CD4-positive, alpha-beta T cell treated with Interleukin-6 at 100 ng/mL for 8 hours (primary cell): ENCODE results near the gene BAK1.
A peak's percentile ranks its signal among the peaks of the same experiment; 100 is the strongest.

Source experiments
- DNase-seq: peaks from one replicate; pipeline ENCODE4 v3.0.0-alpha.2; 2020; ENCODE audit warnings: mixed read lengths, low spot score

BAK1 gene

DNA sequence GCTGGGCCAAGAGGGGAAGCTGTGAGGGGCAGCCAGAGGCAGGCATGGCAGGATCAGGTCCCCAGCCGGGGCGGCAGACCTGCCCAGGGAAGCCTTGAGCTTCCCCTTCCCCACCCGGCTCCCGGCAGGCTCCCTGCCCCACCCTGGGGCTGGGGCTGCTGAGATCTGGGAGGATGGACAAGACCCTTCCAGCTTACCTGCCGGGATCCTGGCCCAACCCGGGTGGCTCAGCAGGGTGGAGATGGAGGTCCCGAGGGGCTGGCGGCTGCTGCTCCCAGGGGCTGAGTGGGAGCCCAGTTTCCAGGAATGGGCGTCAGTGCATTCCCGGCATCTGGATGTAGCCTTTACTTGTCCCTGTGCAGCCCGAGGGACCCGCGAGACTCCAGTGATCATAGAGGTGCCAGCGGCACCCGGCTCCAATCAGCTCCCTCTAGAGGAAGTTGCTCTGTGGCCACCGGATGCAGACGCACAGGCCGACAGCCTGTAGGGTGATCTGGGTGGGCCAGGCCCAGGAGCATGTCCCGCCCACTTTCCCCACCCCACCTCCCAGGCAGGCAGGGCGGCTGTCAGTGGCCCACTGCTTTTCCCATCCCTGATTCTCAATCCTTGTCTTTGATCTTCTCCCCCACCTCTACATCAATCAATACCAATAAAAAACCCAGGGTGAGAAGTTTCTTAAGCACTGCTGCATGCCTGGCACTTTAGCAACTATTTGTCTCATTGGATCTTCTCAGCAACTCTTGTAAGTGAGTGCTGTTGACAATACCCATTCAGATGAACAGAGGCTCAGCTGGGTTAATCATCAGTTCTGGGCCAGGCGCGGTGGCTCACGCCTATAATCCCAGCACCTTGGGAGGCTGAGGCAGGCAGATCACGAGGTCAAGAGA is at the start of gene BAK1:
Gene BAK1, minus strand, starts transcription at position 449 of the 887 bp plus-strand sequence. CDS start 2,672 bp downstream, outside the sequence.
- peak; percentile 84 for DNase-seq

DNA sequence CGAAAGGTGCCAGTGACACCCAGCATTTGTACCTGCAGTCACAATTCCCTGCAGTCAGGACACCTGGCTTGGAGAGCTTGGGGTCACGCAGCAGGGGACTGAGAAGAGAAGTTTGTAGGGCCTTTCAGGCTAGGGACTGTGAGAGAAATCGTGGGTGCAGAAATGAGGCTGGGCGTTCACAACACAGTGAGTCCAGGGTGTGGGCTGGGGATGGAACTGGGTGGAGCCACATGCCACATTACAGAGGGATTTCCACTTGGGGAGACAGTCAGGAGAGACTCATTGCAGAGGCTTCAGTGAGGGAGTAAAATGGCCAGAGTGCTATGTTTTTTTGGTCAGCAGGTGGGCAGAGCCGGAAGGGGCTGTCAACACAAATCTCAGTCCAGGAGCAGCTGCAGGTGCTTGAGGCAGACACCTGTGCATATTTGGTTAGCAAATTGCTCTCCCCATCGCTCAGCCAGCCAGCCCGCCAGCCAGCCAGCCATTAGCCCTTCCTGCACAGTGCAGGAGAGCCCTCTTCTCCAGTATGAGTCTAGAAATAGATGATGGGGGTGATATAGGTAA is 48.4 kb upstream of the BAK1 start:
- no peak for DNase-seq

DNA sequence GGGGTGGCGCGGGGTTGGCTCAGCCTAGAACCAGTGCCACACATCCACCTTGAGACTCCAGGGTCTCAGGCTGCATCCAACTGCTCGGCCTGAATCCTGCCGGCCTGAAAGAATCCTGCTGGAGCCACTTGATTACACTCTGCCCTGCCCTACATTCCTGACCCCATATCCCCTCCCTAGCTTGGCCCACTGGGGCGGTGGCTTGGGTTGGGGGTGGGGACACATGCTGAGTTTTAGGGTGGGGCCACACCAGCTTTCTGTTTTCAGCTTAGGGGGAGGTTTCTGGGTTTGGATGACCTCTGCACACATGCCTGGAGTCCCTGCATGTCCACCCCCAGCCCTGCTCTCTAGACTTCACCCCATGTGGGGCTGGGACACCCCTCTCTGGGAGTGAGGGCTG is 47.8 kb upstream of the BAK1 start:
- DNase-seq: no peak

DNA sequence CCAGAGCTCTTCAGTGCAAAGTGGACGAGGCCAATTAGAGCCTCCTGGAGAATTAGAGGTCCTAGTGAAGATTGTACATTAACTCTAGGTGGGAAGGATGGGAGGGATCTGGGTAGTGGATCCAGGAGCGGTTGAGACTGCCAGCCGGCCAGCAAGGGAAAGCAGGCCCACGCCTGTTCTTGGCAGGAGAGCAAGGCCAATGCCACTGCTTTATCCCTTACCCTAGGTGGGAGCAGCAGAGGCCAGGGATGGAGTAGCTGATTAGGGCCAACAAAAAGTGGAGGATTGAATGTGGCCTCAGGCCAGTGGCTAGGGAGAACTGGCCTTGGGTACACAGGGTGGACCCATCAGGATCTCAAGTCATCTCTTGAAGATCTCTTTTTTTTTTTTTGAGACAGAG is 44.8 kb upstream of the BAK1 start:
- DNase-seq: no peak

DNA sequence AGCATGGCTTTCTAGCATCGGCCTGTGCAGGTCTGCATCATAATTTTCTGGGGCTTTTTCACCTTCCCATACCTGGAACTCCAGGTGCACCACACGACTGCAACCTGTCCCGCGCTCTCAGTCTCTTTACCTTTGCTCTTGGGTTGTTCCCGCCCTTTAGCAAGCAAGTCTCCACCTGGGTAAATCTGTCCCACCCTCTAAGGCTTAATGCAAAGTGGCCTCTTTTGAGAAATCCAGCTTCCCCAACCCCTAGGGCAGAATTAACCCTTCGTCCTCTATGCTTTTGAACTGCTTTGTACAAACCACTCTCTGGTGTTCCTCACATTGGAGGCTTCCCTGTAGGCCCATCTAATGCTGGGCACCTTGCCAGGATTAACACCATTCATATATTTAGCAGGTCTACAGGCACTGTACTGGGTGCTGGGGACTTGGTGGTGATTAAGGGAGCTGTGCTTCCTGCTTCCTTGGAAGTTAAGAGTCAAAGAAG is 43.9 kb upstream of the BAK1 start:
- DNase-seq: no peak

DNA sequence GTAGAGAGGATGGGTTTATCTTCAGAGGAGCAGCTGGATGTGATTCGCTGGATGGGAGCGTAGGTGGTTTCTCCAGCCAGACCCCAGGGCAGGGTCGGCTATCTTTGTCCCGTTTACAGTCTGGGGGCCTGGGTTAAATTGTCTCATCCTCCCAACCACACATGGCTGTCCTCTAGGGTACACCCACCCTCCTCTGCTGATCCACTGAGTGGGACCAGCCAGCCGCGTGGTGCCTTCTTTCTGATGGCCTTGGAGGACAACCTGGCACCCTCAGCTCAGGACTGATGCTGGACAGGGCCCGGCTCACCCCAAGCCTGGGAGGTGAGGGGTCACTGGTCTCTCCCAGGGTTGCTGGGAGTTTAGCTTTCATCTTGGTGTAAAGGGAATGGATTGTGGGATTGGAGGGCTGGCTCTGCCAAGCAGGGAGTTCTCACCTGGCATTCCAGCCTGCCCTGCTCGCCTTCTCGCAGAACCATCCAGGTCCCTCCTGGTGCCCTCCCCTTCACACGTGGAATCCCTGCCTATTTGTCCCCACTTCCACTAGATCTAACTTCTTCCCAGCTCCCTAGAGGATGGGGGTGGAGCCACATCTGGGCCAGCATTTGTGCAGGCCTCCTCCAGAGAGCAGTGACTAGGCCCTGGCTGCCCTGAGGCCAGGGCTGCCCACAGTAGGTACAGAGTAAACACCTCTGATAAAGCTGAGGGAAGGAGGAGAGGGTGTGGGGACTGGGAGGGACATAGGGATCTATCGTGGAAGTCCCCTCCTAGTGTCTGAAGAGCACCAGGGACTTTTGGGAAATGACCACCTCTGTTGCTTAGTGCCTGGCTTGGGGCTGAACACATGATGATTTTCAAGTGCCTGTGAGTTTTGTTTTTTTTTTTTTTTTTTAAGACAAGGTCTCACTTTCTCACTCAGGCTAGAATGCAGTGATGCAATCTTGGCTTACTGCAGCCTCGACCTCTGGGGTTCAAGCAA is 42.7 kb upstream of the BAK1 start:
- DNase-seq: no peak

DNA sequence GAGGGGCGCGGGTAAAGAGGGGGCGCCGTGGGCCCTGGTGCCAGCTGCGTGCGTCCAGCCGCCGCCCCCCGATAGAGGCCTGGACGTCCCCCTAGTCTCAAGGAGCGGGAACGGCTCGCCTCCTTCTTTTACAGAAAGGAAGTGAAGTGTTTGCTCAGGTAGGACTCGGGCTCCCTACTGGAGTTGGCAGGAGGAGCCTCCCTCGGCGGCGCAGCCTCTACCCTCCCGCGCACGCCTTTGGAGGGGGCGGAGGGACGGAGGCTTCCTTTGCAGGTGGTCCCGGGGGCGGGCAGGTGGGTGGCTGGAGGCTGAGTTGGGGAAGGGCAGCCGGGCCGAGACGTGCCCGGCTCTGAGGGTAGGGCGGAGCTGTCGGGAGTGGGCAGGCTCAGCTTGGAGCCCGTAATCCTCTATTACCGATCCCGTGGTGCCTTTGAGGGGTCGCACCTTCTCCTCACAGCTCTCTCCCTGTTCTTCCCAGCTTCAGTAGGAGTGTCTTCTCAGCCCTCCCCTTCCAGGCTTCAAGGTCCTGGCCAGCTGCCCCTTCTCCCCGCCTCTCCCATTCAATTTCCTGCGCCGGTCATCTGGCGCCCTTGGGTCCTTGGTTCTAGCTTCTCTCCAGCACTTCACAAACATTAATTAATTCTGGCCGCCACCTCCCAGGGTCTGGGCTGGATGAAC is 41.8 kb upstream of the BAK1 start:
- DNase-seq: no peak

DNA sequence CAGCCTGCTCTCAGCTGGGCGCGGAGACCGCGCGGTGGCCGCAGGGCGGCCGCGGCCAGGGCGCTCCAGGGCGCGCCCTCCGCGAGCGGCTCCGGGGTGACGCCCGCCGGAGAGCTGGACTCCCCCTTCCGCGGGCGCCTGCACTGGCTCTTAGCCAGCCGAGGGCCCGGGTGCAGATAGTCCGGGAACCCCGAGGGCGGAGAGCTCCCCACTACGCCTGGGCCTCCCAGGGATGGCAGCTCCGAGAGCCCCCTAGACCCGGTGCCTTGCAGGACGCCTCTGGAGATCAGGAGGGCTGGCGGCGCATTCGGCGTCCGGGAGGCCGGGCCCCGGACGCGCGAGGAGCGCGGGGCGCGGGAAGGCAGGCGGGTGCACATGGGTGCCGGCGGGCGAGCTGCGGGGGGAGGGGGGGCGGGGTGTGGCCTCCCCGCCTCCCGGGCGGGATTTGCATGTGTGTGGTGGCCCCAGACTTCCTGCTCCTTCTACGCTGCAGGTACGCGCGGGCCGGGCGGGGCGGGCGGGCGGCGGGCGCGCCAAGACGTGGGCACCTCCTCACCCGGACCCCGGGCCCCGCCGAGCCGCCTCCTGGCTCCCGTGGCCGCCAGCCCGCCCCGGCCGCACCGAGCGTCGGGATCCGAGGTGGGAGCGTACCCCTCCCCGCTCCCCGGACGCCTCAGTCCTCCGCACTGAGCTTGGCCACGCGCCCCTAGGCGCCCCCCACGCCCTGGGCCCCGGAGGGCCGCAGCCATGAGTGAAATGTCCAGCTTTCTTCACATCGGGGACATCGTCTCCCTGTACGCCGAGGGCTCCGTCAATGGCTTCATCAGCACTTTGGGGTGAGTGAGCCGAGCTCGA is 41.0 kb upstream of the BAK1 start, which contains the start of gene ITPR3:
Gene ITPR3, plus strand, starts transcription at position 467 of the 855 bp plus-strand sequence. Its CDS starts 281 bp downstream, at position 748.
- DNase-seq: peak; percentile 86

DNA sequence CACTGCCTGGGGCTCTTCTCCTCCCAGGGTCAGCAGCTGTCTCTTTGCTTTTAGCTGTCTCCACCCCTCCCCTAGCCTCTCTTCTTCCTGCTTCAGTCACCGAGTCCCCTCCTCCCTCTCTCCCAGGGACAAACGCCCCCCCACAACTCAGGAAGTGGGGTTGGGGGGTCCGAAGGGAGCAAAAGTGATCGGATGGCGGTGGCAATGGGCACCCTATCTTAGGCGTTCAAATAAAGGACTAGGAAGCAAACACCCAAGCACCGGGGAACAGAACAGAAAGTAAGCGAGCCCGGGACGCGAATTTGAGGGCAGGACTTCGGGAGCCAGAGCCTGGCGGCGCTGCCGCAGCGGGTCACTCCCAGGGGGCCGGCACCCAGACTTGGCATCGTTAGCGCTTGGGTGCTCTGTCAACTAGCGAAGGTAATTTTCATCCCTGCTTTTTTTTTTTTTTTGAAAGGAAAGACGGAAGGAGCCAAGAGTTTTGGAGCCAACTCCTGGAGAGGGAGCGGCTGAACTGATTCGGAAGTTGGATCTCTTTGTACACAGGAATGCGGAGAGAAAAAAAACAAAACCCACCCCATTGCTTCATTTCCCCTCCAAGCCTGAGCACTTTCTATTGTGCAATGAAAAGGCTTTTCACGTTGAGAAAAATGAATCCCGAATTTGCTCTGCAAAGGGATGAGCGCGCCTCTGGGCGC is 40.2 kb upstream of the BAK1 start:
- DNase-seq: no peak

DNA sequence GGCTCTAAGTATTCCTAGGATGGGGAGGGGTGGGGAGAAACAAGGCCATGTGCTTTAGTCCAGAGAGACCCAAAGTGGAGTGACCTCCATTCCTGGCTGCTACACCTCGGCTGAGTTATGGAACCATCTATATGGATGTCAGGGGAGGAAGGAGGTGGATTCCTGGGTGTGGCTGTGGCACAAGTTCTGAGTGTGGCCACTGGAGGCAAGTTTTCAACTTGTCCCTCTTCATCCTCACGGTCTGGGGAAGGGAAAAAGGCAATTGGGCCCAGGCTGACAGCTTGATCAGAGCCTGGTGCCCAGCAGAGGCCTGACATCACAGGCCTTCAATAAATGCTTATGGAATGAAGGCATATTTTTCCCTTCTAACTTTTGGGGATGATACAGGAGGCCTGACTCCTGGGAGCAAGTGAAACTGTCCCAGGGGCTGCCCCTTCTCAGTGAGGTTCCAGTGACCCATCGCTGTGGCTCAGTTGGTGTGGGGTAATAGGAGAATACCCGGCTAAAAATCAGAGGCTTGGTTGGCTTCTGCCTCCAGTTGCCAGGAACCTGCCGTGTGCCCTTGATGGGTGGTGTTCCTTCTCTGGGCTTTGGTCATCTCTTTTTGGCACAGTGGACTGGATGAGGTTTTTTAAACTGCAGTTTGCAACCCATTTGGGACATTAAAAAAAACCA is 39.2 kb upstream of the BAK1 start:
- no peak for DNase-seq

DNA sequence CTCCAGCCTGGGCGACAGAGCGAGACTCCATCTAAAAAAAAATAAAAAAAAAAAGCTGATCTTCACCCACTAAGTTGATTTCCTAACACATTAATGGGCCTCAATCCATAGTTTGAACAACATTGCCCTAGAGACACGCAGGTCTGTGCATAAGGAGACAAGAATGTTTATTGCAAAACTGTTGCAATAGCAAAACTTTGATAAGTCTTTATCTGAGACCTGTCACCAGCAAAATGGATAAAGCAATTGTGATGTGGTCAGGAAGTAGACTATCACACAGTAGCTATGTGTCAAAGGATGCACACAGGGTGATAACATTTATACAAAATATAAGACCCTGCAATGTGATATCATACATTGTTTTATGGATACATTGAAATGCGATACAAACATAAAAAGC is 36.8 kb upstream of the BAK1 start:
- no peak for DNase-seq

DNA sequence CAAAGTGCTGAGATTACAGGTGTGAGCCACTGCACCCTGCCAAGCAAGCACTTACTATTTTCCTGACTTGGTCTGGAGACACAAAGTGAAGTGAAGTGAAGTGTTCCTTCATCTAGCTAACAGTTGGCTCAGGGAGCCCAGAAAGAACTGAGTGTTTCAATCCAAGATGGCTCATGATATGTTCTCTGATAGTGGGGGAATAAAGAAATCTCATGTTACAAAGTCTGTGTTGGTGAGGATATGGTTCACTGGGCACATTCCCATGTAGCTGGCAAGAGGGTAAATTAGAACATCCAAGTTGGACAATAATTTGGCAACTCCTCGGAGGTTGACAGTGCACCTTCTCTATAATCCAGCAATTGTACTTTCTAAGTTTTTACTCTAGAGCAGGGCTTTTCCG is 36.0 kb upstream of the BAK1 start:
- DNase-seq: no peak

DNA sequence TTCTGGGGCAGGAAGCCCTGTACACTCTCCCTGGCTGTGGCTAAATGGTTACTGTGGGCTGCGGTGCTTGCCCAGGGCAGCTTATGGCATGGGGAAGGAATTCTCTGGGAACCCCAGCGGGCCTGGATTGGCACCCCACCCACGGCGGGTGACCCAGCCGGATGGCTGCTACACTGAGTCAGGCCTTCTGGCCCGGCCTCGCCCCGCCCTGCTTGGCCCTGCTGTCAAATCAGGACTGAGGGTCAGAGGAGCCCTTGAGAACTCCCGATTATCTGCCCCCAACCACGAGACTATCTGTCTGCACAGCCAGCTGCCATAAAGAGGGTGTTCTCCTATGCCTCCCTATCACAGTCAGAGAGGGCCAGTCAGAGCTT is 33.7 kb upstream of the BAK1 start:
- DNase-seq: no peak

DNA sequence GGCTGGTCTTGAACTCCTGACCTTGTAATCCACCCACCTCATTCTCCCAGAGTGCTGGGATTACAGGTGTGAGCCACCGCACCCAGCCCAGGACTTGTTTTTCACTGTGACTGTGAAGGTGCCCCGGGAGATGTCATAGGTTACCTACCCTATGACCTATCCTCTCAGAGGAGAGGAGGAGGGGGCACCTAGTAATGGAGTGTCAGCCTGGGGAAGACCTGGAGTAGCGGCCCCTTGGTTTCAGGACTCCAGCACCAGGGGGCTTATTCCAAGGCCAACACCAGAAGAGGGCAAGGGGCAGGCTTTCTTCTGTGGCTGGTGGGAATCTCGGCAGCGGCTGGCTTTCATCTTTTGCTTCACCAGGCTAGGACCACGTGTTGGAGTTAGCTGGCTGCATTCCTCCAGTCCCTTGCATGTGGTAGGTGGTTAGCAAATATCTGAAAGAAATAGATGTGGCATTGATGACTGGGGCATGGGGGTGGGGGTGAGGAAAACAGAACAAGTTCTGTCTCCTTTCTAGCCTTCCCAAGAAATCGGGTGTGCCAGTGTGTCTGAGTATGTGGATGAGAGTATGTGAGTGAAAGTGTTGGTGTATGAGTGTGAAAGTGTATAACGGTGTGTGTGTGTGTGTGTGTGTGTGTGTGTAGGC is 33.2 kb upstream of the BAK1 start:
- DNase-seq: no peak

DNA sequence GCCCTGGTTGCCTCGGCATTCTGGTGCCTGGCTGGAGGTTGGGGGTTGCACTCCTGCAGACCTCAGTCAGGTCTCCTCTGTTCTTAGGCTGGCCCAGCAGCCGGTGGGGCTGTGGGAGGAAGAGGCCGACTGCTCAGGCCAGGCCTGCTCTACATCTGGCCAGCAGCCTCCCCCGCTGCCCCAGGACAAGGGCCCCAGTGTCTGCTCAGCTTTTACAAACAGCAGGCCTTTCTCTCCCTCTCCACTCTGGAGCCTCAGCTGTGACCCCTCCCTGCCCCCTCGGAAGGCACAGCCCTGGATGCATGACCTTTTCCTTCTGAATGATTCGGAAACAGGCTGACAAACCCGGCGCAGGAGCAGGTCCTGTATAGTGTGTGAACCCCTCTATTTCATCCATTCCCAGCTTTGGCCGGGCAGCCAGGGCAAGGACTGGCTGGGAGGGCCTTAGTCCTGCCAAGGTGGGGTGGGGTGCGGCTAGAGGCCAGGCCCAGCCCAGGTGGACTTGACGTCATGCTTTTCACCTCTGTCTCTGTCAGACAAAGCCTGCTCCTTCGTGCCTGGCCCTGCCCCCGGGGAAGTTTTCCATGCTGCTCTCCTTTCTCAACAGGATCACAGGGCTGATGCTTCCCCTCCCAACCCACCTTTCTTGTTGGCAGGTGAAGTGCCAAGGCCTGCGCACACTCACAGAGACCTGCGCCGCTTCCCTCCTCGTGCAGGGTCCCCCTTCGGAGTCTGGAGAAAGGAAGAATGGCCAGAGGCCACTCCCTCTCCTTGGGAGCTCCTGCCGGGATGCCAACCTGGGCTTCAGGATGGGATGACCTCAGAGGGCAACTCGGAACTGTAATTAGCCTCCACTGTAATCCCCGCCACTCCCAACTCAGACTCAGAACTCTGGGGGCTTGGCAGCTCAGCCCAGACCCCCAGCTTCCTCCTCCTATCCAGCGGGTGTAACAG is 31.0 kb upstream of the BAK1 start:
- DNase-seq: no peak

DNA sequence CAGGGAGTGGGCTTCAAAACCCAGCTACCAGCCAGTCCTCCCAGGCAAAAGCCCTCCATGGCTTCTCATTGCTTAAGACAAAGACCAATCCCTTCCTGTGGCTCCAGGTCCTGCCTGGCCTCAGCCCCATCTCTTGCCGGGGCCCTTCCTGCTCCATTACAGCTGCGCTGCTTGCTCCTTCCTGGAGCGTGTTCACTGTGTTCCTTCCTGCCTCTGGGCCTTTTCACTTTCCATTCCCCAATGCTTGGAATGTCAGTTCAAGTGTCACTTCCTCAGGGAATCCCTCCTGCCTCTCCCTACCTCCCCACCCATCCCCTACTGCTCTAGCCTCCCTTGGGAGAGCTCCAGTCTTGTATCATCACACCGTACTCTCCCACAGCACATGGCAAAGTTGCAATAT is 30.0 kb upstream of the BAK1 start:
- no peak for DNase-seq

DNA sequence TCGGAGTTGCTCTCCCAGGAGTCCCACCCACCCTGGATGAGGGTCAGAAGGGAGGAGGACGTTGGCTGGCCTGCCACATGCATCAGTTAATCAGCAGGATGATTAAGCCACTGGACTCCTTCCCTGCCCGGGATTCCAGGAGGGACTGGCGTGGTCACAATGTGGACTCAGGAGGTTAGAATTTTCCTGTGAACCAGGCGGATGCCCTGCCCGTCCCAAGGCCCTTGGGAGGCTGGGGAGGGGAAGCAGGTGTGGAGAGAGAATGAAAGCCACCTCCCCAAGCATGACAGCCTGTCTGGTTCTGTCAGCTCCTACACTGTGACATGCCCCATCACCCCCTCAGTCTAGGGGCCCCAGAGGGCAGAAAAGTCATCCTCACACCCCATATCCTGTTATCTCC is 29.5 kb upstream of the BAK1 start:
- DNase-seq: no peak

DNA sequence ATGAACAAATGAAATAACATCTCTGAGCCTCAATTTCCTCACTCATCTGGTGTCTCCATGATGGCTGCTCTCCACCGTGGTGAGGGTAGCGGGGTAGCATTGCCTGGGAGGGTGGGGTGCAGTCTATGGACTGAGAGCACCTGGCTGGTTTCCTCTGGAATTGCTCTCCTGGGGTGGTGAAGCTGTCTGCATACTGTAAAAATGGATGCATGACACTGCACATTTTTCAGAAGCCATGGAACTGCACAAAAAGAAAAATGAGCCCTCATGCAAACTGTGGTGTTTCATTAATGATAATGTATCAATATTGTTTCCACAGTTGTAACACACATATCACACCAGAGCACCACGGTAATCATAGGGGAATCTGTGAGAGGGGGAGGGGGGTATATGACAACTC is 28.9 kb upstream of the BAK1 start:
- DNase-seq: no peak
